Activated CD4-positive, alpha-beta memory T cell treated with anti-CD3 and anti-CD28 coated beads for 36 hours (primary cell): Measurements from ENCODE around the gene THAP2. TPM values are rescaled to one million over a fixed set of nuclear protein-coding genes. Genes with fewer than 3 reads are reported as not detected.

Source experiments
- total RNA-seq, 2 experiments: library from RNA; stranded (reverse); gene quantifications; one replicate each; pipeline ENCODE4 v1.2.3, GENCODE V29; 2021

The THAP2 gene
- total RNA-seq, 2 experiments from 2014 or later, result 9.4 to 9.5 TPM

Other genes starting within 250 kb of the THAP2 start
- gene LGR5, start 224.5 kb upstream of the THAP2 start, total RNA-seq, result not detected
- 10 to 100 TPM; 55.9 to 64.9 TPM for gene ZFC3H1, start 453 bp upstream of the THAP2 start, total RNA-seq
- gene TMEM19, start 21.8 kb downstream of the THAP2 start, total RNA-seq, result 10 to 100 TPM; 10.8 to 11.7 TPM
- 10 to 100 TPM; 72.7 to 76.8 TPM for gene RAB21, start 90.6 kb downstream of the THAP2 start, total RNA-seq
- gene TBC1D15, start 175.5 kb downstream of the THAP2 start, total RNA-seq, result 10 to 100 TPM; 54.9 to 57.6 TPM